Glomerular visceral epithelial cell (primary cell): ENCODE results near the gene STKLD1.
A peak's percentile ranks its signal among the peaks of the same experiment; 100 is the strongest.
"Not testable (repeated sequence)": the region's sequence is repeated elsewhere in the genome, so short reads cannot be mapped to it uniquely, and the experiment has no call there.

ENCODE experiments used
- DNase-seq: peaks from one replicate; pipeline ENCODE4 v3.0.0-alpha.2; 2016; ENCODE audit errors: extremely low spot score

STKLD1 gene

GRCh38 chr9:133375724-133376654 is at the start of gene STKLD1, which contains the start of gene SURF4:
Gene STKLD1 (plus strand): TSS chr9:133376366. CDS start chr9:133376474, 108 bp downstream.
Gene SURF4 (minus strand): TSS chr9:133376060. CDS start chr9:133375969, 91 bp downstream.
- DNase-seq: peak; percentile 98

- not testable (repeated sequence) for DNase-seq
These were observed 49.1 kb upstream of the STKLD1 start for GRCh38 chr9:133327021-133327420.

GRCh38 chr9:133327834-133328484 is 48.2 kb upstream of the STKLD1 start:
- DNase-seq: no peak

GRCh38 chr9:133329306-133330156 is 46.6 kb upstream of the STKLD1 start:
- DNase-seq: not testable (repeated sequence)

- DNase-seq: no peak
These were observed 44.9 kb upstream of the STKLD1 start for GRCh38 chr9:133331221-133331620.

- no peak for DNase-seq
These were observed 44.4 kb upstream of the STKLD1 start for GRCh38 chr9:133331641-133332380.

- DNase-seq: no peak
These were observed 43.8 kb upstream of the STKLD1 start for GRCh38 chr9:133332381-133332730.

GRCh38 chr9:133333011-133333410 is 43.2 kb upstream of the STKLD1 start:
- no peak for DNase-seq

- no peak for DNase-seq
These were observed 42.6 kb upstream of the STKLD1 start for GRCh38 chr9:133333566-133333965.

- DNase-seq: no peak
These were observed 42.0 kb upstream of the STKLD1 start for GRCh38 chr9:133334161-133334560.

GRCh38 chr9:133334888-133335287 is 41.3 kb upstream of the STKLD1 start:
- not testable (repeated sequence) for DNase-seq

- DNase-seq: peak; percentile 89
These were observed 40.0 kb upstream of the STKLD1 start, which contains the start of gene SURF6 for GRCh38 chr9:133335924-133336811. Gene SURF6 (minus strand): TSS chr9:133336188. CDS start chr9:133336132, 56 bp downstream.

- no peak for DNase-seq
These were observed 36.5 kb upstream of the STKLD1 start for GRCh38 chr9:133339641-133340040.

GRCh38 chr9:133340256-133340655 is 35.9 kb upstream of the STKLD1 start:
- DNase-seq: no peak

- no peak for DNase-seq
These were observed 35.2 kb upstream of the STKLD1 start for GRCh38 chr9:133340916-133341315.

- DNase-seq: no peak
These were observed 34.6 kb upstream of the STKLD1 start for GRCh38 chr9:133341369-133342068.

- no peak for DNase-seq
These were observed 34.1 kb upstream of the STKLD1 start for GRCh38 chr9:133342069-133342406.

- DNase-seq: no peak
These were observed 33.6 kb upstream of the STKLD1 start for GRCh38 chr9:133342570-133342969.

GRCh38 chr9:133344071-133344470 is 32.1 kb upstream of the STKLD1 start:
- no peak for DNase-seq

GRCh38 chr9:133344979-133345378 is 31.2 kb upstream of the STKLD1 start:
- DNase-seq: no peak
